GM18951 (cell line): ENCODE measurements around the gene DEF6.

Experiments used
- POLR2A ChIP-seq: IDR thresholded peaks from 4 replicates; pipeline ENCODE4 v1.6.1; 2011; ENCODE audit warnings: mild to moderate bottlenecking; ENCODE audit not compliant: insufficient read length, insufficient read depth; ENCODE audit errors: extremely low read depth
- in situ Hi-C: fragments of 300-500 bp; cut with MboI; formaldehyde crosslinking; loops from one replicate; pipeline ENCODE4 v1.12.0; 2022; ENCODE audit warnings: low sequenced_read_pairs, mixed read lengths, inconsistent platforms; ENCODE audit not compliant: unreplicated experiment

Gene DEF6

DNA sequence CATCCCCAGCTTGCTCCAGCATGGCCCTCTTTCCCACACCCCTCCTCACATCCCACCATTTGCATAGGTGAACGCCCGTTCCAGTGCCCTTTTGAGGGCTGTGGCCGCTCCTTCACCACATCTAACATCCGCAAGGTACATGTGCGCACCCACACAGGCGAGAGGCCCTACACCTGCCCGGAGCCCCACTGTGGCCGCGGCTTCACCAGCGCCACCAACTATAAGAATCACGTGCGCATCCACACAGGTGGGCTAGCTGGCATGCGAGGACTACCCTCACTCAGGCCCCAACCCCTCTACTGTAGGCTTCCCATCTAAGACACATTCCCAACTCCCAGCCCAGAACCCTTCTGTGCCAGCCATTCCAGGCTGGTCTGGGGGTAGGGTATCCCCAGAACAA, 6.1 kb upstream of the DEF6 start:
- in situ Hi-C loops = no loop called here
- no peak for TF ChIP-seq POLR2A

DNA sequence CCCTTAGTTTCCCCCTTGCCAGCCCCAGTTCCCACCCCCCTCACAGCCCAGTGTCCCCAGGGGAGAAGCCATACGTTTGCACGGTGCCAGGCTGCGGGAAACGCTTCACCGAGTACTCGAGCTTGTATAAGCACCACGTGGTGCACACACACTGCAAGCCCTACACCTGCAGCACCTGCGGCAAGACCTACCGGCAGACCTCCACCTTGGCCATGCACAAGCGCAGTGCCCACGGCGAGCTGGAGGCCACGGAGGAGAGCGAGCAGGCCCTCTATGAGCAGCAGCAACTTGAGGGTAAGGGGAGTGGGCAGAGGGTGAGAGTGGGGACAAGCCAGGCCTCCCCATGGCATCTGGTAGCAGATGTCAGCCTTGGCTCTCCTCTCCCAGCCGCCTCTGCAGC, 5.1 kb upstream of the DEF6 start:
- in situ Hi-C loops = no loop called here
- TF ChIP-seq POLR2A = no peak

DNA sequence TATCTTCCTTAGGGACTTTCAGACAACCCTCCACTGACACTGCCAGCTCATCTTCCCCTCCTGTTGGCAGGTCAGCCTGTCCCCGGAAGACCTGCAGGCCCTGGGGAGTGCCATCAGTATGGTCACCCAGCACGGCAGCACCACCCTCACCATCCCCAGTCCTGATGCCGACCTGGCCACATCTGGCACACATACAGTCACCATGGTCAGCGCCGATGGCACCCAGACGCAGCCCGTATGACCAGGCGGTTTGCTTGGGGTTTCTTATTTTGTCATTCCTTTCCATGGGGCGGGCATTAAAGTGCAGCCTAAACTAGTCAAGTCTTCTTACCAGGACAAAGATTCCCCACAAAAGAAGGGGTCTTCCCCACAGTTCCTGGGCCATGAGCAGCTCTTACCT, 3.9 kb upstream of the DEF6 start:
- in situ Hi-C loops = no loop called here
- TF ChIP-seq POLR2A = no peak

DNA sequence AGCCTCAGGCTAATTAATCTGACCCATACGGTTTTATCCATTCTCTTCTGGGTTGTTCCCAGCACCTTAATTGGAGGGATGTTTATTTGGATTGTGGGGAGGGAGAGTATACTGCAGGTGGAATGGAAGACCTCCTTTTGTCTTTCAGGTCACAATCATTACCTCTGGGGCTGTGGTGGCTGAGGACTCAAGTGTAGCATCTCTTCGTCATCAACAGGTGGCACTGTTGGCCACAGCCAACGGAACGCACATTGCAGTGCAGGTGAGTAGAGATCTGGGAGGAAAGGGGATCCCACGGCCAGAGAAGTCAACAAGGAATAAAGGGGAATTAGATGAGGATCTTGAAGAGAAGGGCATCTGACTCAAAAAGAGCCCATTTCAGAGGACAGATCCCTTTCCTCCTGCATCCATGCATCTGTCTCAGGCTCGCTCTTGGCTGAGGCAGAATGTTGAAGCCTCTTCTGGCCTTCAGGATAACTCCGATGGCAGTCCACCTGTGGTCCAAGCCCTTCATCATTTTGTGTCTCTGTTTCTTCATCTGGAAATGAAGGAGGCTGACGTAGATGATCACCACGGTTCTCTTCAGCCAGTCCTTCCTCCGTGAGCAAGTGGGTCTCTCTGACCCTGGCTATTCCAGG, 3.2 kb upstream of the DEF6 start:
- TF ChIP-seq POLR2A = no peak

DNA sequence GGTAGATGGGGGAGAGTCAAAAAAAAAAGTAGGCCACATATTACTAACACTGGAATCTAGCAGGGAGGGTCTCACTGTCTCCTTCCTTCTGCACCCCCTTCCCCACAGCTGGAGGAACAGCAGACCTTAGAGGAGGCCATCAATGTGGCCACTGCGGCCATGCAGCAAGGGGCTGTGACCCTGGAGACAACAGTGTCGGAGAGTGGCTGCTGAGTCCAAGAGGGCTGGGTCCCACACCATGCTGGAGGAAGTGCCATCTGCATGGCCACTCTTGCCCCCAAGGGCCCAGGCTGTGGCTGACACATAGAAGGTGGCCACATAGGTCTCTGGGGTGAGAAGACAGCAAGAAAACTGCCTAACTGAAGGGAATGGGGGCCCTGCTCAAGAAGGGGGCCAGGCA, 2.6 kb upstream of the DEF6 start:
- in situ Hi-C loops = no loop called here
- TF ChIP-seq POLR2A = no peak

More for the DNA sequence above, 3.2 kb upstream of the DEF6 start:
- in situ Hi-C loops = no loop called here

DNA sequence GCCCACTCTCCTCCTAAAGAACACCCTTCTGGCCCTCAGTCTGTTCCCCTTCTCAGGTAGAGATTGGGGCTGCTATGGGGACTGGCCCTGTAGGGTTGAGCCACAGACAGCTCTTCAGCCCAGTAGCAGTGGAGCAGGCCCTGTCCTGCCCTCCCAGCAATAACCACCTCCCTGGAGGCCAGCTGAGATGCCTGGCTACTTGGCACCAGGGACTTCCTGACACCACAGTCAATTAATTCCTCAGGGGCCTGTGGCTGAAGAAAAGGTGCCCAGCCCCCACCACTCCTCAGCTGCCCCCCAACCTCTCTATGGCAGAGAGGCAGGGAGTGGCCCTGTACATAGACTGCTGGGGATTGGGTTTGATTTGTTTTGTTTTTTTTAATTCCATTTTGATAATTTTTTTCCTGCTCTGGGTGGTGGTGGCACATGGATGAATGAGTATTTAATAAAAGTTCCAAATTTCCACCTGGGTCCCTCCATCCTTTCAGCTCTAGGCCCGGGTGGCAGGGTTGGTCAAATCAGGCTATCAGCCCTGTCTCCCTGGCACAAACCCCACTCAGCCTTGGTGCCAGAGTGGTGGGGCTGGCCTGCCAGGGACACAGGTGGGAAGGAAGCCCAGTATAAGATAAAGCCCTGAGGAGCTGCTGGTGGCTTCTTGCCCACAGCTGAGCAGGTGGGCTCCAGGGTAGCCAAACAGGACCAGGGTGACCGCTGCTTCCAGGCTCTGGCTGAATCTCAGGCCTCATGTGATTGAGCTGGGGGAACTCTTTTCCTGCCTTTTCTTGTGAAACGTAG, 1.9 kb upstream of the DEF6 start:
- no peak for TF ChIP-seq POLR2A
- in situ Hi-C loops = no loop called here

DNA sequence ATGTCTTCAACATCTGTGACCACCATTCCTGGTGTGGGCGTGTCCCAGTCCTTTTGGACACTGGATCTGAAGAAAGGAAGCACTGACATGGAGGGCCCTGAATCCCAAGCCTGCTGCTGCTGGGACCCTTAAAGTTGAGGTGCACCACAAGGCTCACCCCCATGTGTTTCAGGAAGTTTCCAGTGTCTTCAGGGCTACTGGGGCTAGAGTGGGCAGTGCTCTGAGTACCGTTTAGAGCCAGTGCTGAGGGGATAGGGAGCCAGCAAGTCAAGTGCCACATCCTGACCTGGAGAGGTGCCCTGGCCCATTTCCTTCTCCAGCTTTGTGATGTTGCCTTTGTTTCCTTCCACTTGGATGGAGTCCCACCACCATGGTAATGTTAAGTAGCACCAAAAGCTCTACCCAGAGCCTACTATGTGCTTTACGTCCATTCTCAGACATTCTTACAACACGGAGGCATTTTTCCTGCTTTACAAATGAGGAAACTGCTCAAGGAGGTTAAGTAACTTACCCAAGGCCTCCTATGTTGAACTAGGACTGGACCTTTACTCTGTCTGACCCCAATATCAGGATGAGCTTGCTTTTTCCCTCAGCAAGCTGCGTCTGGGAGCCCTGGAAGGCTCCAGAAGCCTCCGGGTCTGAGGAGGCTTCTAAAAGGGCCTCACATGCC, 552 bp upstream of the DEF6 start:
- in situ Hi-C loops = no loop called here
- no peak for TF ChIP-seq POLR2A

DNA sequence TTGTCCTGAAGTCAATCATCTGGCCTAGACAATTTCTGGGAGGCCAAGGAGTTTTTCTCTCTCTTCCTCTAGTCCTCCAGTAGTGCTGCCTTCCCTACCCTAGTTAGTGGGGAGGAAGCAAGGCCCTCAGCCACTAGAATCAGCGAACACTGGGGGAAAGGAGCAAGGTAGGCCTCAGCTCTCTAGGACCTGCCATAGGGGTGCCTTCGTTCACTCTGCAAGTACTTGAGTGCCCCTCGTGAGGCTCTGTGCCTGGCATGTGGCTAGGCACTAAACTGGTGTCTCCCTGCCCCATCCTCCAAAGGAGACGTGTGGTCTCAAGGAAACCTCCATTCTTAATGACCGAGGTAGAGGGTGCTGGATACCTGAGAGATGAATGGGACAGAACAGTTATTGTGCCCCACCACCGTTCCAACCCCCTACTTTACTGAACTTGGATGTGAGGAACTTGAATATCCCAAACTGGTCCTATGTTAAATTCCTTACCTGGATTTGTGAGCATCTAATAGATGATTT, 1.1 kb downstream of the DEF6 start:
- no peak for TF ChIP-seq POLR2A
- in situ Hi-C loops = no loop called here

DNA sequence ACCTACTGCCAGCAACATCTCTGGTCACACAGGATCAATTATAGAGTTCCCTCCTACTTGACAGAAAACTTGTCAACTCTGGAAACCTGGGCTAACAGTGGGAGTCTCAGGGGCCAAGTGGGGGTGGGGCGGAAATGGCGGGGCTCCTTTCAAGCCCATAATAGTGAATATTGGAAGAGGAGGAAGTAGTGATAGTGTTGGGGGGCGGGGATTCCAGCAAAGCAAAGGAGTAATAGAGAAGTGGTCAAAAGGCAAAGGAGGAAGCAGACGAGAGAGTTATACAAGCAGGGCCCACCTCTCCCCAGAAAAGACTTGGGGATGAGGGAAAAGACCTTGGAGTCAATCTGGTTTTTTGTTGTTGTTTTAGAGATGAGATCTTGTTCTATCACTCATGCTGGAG, 2.1 kb downstream of the DEF6 start:
- in situ Hi-C loops = loop anchor here (25.0 kb wide), 1 partner anchor 438 kb away; the partner anchor contains the start of gene ARMC12

DNA sequence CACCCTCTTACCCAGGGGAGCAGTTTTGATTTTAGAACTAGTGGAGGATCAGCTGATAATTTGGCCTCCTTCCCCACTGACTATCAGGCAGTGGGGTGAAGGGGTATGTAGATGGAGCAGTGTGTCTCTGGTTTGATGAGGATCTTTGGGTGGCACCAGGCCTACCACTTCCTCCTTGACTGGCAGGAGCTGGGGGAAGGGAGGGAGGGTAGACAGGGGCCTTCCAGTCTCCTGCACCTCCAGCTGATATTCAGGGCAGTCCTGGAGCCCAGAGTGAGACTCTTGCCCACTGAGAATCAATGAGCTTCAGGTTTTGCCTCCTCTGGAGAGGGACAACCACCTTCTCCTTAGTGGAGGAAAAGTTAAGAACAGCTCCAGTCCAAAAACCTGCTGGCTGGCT, 3.2 kb downstream of the DEF6 start:
- in situ Hi-C loops = loop anchor here (25.0 kb wide), 1 partner anchor 436 kb away; the partner anchor contains the start of gene ARMC12
- TF ChIP-seq POLR2A = no peak

More for the DNA sequence above, 2.1 kb downstream of the DEF6 start:
- no peak for TF ChIP-seq POLR2A

DNA sequence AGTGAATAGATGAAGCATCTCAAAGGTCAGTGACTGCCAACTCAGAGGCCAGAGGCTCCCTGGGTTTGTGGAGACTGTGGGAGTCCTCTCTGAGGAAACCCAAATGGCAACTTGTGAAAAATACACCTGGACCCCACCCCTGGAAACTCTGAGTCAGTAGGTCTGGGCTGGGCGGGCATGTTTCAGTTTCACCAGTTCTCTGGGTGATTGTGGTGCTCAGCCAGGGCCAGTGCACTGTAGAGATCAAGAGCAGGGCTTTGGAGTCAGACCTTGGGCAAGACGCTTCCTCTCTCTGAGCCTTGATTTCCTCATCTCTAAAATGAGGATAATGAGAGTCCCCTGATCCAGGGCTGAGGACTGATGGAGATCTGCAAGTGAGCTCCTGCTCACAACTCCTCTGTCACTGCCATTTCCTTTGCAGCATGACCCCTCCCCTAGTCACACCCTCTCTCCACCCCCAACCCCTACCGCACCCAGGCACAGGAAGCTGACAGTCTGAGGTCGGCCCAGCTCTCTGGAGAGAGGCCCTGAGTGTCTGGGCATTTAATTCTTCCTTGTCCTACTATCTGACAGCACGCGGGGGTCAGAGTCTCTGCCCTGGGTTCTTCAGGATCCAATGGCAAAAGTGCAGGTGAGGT, 5.1 kb downstream of the DEF6 start:
- TF ChIP-seq POLR2A = peak; percentile 70
- in situ Hi-C loops = loop anchor here (25.0 kb wide), 1 partner anchor 435 kb away; the partner anchor contains the start of gene ARMC12

DNA sequence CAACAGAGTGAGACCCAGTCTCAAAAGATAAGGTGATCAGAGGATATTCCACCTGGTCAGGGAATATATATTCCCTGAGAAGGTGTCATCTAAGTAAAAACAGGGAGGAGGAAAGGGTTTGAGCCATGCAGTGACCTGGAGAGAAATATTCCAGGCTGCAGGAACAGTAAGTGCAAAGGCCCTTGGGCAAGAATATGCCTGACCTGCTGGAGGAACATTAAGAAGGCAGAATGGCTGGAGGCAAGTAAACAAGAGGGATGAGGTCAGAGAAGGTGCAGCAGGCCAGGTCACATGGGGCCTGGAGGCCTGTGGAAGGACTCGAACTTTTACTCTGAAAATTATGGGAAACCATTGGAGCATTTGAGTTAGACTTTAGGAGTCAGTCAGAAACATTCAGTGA, 6.7 kb downstream of the DEF6 start:
- no peak for TF ChIP-seq POLR2A
- in situ Hi-C loops = loop anchor here (25.0 kb wide), 1 partner anchor 433 kb away; the partner anchor contains the start of gene ARMC12

DNA sequence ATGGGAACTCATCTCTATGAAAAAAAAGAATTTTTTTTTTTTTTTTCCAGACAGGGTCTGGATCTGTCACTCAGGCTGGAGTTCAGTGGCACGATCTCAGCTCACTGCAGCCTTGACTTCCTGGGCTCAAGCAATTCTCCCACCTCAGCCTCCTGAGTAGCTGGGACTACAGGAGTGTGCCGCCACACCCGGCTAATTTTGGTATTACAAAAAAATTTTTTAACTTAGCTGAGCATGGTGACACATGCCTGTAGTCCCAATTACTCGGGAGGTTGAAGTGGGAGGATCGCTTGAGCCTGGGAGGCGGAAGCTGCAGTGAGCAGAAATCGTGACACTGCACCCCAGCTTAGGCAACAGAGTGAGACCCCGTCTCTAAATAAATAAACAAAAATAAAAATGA, 7.5 kb downstream of the DEF6 start:
- in situ Hi-C loops = loop anchor here (25.0 kb wide), 1 partner anchor 432 kb away; the partner anchor contains the start of gene ARMC12
- no peak for TF ChIP-seq POLR2A

DNA sequence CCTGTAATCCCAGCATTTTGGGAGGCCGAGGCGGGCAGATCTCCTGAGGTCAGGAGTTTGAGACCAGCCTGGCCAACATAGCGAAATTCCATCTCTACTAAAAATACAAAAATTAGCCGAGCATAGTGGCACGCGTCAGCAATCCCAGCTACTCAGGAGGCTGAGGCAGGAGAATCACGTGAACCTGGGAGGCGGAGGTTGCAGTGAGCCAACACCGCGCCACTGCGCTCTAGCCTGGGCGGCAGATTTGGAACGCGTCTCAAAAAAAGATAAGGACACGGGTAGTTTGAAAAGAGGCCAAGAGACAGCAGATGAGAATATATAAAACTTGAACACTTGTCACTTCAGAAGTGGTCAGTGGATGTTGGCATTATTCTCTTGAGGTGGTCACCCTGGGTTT, 9.5 kb downstream of the DEF6 start:
- in situ Hi-C loops = loop anchor here (25.0 kb wide), 1 partner anchor 430 kb away; the partner anchor contains the start of gene ARMC12

DNA sequence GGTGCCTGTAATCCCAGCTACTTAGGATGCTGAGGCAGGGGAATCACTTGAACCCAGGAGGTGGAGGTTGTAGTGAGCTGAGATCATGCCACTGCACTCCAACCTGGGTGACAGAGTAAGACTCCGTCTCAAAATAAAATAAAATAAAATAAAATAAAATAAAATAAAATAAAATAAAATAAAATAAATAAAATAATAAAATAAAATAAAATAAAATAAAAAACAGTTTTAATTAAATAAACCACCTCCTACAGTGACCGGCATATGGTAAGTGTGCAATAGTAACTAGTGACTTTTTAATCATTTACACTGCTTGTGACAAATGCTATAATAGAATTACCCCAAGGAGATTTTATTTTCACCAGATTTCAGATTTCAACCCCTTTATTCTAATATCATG, 10.9 kb downstream of the DEF6 start:
- in situ Hi-C loops = loop anchor here (25.0 kb wide), 1 partner anchor 429 kb away; the partner anchor contains the start of gene ARMC12
